GM12891 (cell line): ENCODE data around the gene MLYCD.

Source experiments
- DNase-seq: peaks from one replicate; pipeline ENCODE4 v3.0.0; 2011; ENCODE audit warnings: low spot score; ENCODE audit not compliant: insufficient read length
- FAIRE-seq: peaks from 2 replicates; lab custom pipeline; 2011; peaks lifted over from hg19 to GRCh38; lab: Jason Lieb, UNC
- PAX5 ChIP-seq: IDR thresholded peaks from 2 replicates; pipeline ENCODE4 v1.6.1; 2011; ENCODE audit warnings: low read length, moderate library complexity, mild to moderate bottlenecking; ENCODE audit not compliant: insufficient read depth, severe bottlenecking
- POLR2A ChIP-seq: IDR thresholded peaks from 2 replicates; pipeline ENCODE4 v1.6.1; 2011; ENCODE audit warnings: low read depth, low read length, control low read depth
- POLR2AphosphoS5 ChIP-seq: IDR thresholded peaks from 2 replicates; pipeline ENCODE4 v1.6.1; 2011; ENCODE audit warnings: low read depth, low read length, control low read depth
- POU2F2 ChIP-seq: IDR thresholded peaks from 2 replicates; pipeline ENCODE4 v1.6.1; 2011; ENCODE audit warnings: low read depth, mild to moderate bottlenecking, control low read depth, low read length, moderate library complexity
- SPI1 ChIP-seq: IDR thresholded peaks from 2 replicates; pipeline ENCODE4 v1.6.1; 2011; ENCODE audit warnings: low read depth, low read length, control low read depth
- TAF1 ChIP-seq: IDR thresholded peaks from 2 replicates; pipeline ENCODE4 v1.6.1; 2011; ENCODE audit warnings: low read depth, low read length, control low read depth

Gene MLYCD

GRCh38 chr16:83973581-83974385 is 74.9 kb downstream of the MLYCD start:
- TF ChIP-seq PAX5 (no peak), POU2F2 (no peak), SPI1 (no peak), TAF1 (no peak), POLR2A (no peak)
- no peak for DNase-seq
- FAIRE-seq = no peak

GRCh38 chr16:83974475-83974874 is 75.6 kb downstream of the MLYCD start:
- DNase-seq (no peak), FAIRE-seq (no peak)
- no peak for TF ChIP-seq SPI1
- no peak for TF ChIP-seq POLR2A
- no peak for TF ChIP-seq POU2F2
- TF ChIP-seq TAF1 = no peak
- no peak for TF ChIP-seq PAX5
- TF ChIP-seq POLR2AphosphoS5 = no peak

GRCh38 chr16:83975590-83976260 is 76.8 kb downstream of the MLYCD start:
- DNase-seq (no peak), FAIRE-seq (no peak)
- TF ChIP-seq POLR2A (no peak), TAF1 (no peak), POLR2AphosphoS5 (no peak), SPI1 (no peak), POU2F2 (no peak), PAX5 (no peak)
